ENCODE data around the gene LYSMD4. TPM values are rescaled to one million over a fixed set of nuclear protein-coding genes. Genes with fewer than 3 reads are reported as not detected.
"Not testable (repeated sequence)": the region's sequence is repeated elsewhere in the genome, so short reads cannot be mapped to it uniquely, and the experiment has no call there.

The LYSMD4 gene
- total RNA-seq, 1 experiment from 2014 or later = 11.6 TPM

DNA sequence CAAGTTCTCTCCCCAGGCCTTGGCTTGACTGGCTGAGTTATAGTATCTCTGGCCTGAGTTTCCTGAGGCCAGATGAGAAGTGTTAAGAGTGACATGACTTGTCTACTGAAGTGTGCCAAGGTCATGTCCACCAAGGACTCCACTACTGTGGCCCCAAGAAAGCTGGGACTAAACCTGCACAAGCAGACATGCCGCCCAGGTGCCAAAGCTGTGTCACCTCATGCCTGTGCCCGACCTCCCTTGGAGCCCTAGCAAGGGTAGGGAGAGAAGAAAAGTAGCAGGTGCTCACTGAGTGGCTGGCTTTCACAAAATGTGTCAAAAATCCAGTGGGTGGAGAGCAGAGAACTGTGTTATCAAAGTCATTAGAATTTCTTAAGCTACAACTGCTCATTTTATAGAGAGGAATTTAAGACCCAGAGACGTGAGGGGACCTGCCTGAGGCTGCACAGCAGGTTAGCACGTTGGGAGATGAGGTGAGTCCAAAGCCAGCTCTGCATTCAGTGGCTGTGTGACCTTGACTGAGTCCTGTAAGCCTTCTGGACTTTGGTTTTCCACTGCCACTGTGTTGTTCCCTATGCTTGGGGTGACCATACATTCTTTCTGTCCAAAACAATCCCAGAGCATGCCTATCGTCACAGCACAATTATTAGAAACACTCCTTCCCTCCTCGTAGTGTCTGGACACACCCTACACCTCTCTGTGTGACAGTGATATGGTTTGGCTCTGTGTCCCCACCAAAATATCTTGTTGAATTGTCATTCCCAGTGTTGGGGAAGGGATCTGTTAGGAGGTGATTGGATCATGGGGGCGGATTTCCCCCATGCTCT lies 5.0 kb upstream of the LYSMD4 start:
- Histone ChIP-seq H3K27me3 (replicated peaks) (no peaks in the 10 kb centered on the region), H3K4me3 (no peak overlapping the region), H3K9me3 (replicated peaks) (no peaks in the 10 kb centered on the region), H3K36me3 (0 out of 2 replicates have a peak, but pooled peaks cover under 1% of the 10 kb centered on the region), H3K4me1 (replicated peaks) (peaks cover 4% of the 10 kb centered on the region), H3K27ac (no peak overlapping the region)
- DNase-seq (ENCODE audit: low read depth in 1 of 2, low spot score in 2 of 2) = no peak

DNA sequence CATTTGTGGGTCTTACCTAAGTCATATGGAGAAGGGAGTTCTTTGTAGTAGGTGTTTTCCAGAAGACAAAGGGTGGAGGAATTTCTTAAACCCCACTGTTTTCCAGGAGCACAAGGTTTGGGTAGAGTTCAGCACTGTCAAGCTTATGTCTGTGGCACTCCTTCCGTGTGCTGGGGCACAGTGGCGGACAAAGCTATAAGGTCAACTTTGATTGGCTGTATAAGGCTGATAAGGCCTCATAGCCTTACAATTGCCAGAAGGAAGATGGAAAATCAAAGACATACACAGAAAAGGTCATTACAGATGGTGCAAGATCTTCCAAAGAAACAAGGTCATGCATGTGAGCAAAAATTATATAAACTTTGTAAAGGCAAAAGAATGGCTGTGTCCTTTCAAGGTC lies 3.5 kb upstream of the LYSMD4 start:
- H3K9me3 ChIP-seq (replicated peaks) = no peaks in the 10 kb centered on the region; the same call in 1 of the 2 replicates
- H3K4me1 ChIP-seq (replicated peaks) = peaks cover 7% of the 10 kb centered on the region
- no peak overlapping the region for H3K4me3 ChIP-seq
- H3K27ac ChIP-seq = no peak overlapping the region
- H3K36me3 ChIP-seq = peaks cover 4% of the 10 kb centered on the region
- H3K27me3 ChIP-seq (replicated peaks) = no peaks in the 10 kb centered on the region
- DNase-seq (ENCODE audit: low read depth in 1 of 2, low spot score in 2 of 2) = no peak

DNA sequence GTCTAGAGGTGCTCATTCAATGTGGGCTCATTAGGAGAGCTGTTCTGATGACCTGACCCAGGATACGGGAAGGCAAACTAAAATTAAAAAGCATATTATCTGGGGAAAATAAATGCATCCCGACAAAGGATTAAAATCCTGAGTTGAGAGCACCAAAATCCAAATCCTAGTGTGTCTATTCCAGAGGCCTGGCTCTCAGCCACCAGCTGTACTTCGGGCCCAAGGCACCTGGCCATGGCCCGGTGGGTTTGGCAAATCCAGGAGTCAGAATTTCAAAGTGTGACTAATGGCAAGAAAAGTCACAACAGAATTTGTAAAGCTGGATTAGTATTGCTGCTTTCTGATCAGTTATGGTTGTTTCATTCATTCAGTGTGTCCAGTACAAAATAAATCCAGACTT lies 2.6 kb upstream of the LYSMD4 start:
- no peak for DNase-seq (ENCODE audit: low read depth in 1 of 2, low spot score in 2 of 2)
- Histone ChIP-seq H3K27me3 (replicated peaks) (no peaks in the 10 kb centered on the region), H3K4me3 (no peak overlapping the region), H3K27ac (no peak overlapping the region), H3K4me1 (replicated peaks) (peaks cover 7% of the 10 kb centered on the region), H3K9me3 (replicated peaks) (no peaks in the 10 kb centered on the region; the same call in 1 of the 2 replicates), H3K36me3 (peaks cover 12% of the 10 kb centered on the region)

DNA sequence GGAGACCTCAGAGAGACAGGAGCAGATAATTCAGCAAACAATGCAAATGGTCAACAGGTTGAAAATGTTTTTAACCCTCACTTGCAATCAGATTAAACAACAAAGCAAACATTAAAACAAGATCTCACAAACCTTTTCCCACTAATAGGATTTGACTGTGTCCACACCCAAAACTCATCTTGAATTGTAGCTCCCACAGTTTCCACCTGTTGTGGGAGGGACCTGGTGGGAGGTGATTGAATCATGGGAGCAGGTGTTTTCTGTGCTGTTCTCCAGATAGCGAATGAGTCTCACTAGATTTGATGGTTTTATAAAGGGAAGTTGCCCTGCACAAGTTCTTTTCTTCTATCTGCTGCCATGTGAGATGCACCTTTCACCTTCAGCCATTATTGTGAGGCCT lies 1.3 kb upstream of the LYSMD4 start:
- Histone ChIP-seq H3K4me3 (no peak overlapping the region), H3K36me3 (peaks cover 19% of the 10 kb centered on the region), H3K4me1 (replicated peaks) (peaks cover 7% of the 10 kb centered on the region), H3K9me3 (replicated peaks) (no peaks in the 10 kb centered on the region; the same call in 1 of the 2 replicates), H3K27me3 (replicated peaks) (no peaks in the 10 kb centered on the region), H3K27ac (no peak overlapping the region)
- DNase-seq (ENCODE audit: low read depth in 1 of 2, low spot score in 2 of 2) = no peak

DNA sequence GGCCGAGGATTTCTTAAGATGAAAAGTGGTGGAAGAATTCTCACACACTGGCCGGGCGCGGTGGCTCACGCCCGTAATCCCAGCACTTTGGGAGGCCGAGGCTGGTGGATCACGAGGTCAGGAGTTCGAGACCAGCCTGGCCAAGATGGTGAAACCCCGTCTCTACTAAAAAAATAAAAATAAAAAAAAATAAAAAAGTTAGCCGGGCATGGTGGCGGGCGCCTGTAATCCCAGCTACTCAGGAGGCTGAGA lies 729 bp upstream of the LYSMD4 start:
- H3K36me3 ChIP-seq = peaks cover 22% of the 10 kb centered on the region
- H3K4me3 ChIP-seq = peak overlapping the region; percentile 97
- not testable (repeated sequence) for H3K4me1 ChIP-seq (replicated peaks); H3K27ac ChIP-seq; H3K27me3 ChIP-seq (replicated peaks); H3K9me3 ChIP-seq (replicated peaks); DNase-seq (ENCODE audit: low read depth in 1 of 2, low spot score in 2 of 2)

DNA sequence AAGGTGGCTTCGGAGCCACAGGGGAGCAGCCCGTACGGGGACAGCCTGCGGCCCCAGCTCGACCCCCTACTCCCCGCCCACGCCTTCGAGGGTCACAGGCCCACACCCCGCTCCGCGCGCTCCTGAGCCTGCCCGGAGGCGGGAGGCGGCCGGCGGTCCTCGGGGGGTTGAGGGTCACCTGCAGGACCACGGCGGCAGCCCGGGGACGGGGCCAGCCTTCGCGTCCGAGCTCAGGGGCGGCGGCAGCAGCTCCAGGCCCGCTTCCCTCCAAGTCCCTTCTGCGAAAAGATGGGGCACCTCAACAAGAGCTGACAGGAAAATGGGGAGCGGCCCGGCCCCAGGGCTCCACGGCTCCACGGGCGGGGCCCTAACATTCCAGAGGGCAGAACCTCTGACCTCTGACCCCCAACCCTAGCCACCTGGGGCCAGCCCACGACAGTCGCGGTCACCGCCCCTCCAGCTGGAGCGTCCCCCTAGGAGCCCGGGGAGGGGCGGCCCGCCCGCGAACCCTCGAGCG lies 428 bp downstream of the LYSMD4 start:
- H3K27ac ChIP-seq = peak overlapping the region; percentile 46
- peaks cover 7% of the 10 kb centered on the region for H3K4me1 ChIP-seq (replicated peaks)
- H3K36me3 ChIP-seq = peaks cover 33% of the 10 kb centered on the region
- DNase-seq (ENCODE audit: low read depth in 1 of 2, low spot score in 2 of 2) = no peak
- H3K27me3 ChIP-seq (replicated peaks) = no peaks in the 10 kb centered on the region
- H3K4me3 ChIP-seq = peak overlapping the region; percentile 97
- no peaks in the 10 kb centered on the region; the same call in 1 of the 2 replicates for H3K9me3 ChIP-seq (replicated peaks)

DNA sequence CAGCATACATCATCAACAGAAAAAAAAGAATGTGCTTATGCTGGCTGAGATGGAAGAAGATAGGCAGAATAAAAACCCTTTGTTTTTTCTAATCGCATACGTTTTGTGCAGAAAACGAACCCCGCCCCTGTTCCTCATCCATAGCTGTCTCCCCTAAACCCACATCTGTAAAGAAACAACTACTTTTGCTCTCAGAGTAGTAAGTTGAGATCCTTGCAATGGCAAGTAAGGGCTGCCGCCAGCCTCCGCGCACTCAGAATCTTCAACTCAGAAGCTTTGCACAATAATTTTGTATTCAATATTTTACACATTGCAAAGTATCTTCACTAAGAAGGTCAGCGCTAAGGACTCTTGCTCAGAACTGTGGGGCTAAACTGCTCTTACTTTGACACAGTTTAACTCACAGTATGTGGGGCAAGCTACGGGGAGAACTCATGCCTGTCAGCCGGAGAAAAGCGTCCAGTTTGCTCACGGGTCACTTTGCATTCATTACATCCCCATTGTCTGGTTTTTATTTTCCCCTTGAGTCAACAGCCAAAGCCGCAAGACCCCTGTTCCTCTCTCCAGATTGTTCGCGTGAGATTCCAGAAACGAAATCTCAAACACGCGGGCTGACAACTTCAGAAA lies 1.0 kb downstream of the LYSMD4 start:
- Histone ChIP-seq H3K36me3 (peaks cover 37% of the 10 kb centered on the region), H3K4me3 (peak overlapping the region; percentile 97), H3K4me1 (replicated peaks) (peaks cover 7% of the 10 kb centered on the region), H3K27ac (peak overlapping the region; percentile 46; the same call in 1 of the 2 replicates), H3K9me3 (replicated peaks) (no peaks in the 10 kb centered on the region; the same call in 1 of the 2 replicates), H3K27me3 (replicated peaks) (no peaks in the 10 kb centered on the region)
- DNase-seq (ENCODE audit: low read depth in 1 of 2, low spot score in 2 of 2) = peak in 1 of 2 experiments; percentile 35

DNA sequence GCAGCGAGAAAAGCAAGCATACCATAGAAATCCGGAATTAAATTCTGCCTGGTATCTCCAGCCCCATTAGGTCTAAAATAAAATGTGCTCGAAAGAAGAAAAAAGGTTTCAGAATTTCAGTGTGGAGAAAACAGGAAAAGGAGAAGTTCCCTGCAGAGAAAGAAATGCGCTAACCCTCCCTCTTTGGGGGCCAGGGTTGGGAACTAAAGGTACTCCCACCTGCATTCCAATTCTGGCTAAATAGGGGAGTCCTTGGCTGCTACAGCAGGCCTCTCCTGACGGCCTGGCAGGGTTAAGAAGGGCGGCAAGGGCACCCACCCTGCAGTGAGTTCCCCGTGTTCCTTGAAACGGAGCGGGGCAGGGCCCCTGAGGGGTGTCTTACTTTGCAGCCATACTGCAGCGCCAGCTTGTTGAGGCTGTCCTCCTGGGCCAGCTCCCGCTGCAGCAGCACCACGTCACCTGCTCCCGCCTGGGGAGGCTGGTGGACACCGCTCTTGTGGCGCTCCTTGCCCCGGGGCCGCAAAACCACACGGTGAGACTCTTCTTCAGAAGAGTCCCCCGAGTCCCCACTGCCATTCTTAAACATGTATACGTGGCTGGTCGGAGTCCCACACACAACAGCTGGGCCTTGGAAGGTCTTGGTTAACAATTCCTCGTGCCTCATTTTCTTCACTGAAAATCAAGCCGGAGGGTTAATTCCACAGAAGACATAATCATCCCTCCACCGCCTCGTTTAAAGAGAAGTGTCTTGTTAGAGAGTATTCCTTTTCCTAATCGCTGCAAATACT lies 1.7 kb downstream of the LYSMD4 start:
- H3K27ac ChIP-seq = no peak overlapping the region
- no peaks in the 10 kb centered on the region; the same call in 1 of the 2 replicates for H3K9me3 ChIP-seq (replicated peaks)
- DNase-seq (ENCODE audit: low read depth in 1 of 2, low spot score in 2 of 2) = no peak
- peaks cover 7% of the 10 kb centered on the region for H3K4me1 ChIP-seq (replicated peaks)
- no peaks in the 10 kb centered on the region for H3K27me3 ChIP-seq (replicated peaks)
- H3K36me3 ChIP-seq = peaks cover 37% of the 10 kb centered on the region
- no peak overlapping the region for H3K4me3 ChIP-seq

DNA sequence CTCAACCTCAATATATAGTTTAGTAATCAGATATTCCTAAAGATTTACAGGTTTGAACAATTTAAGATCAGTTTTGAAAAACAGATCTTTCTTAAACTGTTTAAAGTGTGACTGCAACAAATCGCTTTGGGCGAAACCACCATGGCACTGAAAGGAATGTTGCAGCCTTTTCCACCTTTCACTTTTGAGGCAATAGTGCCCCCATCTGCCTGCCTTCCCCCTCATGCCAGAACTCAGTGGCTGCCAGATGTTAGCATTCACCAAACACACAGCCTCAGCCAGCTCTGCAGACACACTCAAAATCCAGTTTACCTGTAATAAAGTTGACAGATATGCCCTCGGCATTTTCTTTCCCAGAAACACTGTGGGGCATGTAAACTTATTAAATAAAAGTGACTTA lies 3.3 kb downstream of the LYSMD4 start:
- no peak overlapping the region for H3K27ac ChIP-seq
- H3K4me3 ChIP-seq = no peak overlapping the region
- H3K9me3 ChIP-seq (replicated peaks) = no peaks in the 10 kb centered on the region; the same call in 1 of the 2 replicates
- peaks cover 37% of the 10 kb centered on the region for H3K36me3 ChIP-seq
- peaks cover 7% of the 10 kb centered on the region for H3K4me1 ChIP-seq (replicated peaks)
- no peaks in the 10 kb centered on the region for H3K27me3 ChIP-seq (replicated peaks)
- peak in 1 of 2 experiments; percentile 19 for DNase-seq (ENCODE audit: low read depth in 1 of 2, low spot score in 2 of 2)

DNA sequence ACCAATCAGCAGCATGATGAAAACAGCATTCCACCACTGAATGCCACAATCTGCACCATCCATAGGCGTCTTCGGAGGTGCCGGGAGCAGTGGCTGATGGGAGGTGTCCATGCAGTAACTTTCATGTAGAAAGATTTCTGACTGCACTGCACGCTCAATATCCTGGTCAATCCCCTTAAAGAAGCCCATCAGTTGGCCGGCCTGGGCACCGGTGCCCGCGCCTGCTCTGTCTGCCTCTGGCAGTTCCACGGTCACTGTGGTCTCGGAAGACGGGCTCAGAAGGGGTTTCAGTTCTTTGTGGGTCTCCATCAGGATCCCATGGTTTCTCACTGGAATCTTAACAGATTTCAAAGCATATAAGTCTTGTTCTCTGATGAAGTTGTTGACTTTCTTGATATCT lies 3.9 kb downstream of the LYSMD4 start:
- Histone ChIP-seq H3K36me3 (peaks cover 37% of the 10 kb centered on the region), H3K9me3 (replicated peaks) (no peaks in the 10 kb centered on the region; the same call in 1 of the 2 replicates), H3K4me1 (replicated peaks) (peaks cover 7% of the 10 kb centered on the region), H3K27me3 (replicated peaks) (no peaks in the 10 kb centered on the region), H3K4me3 (no peak overlapping the region), H3K27ac (no peak overlapping the region)
- DNase-seq (ENCODE audit: low read depth in 1 of 2, low spot score in 2 of 2) = no peak

DNA sequence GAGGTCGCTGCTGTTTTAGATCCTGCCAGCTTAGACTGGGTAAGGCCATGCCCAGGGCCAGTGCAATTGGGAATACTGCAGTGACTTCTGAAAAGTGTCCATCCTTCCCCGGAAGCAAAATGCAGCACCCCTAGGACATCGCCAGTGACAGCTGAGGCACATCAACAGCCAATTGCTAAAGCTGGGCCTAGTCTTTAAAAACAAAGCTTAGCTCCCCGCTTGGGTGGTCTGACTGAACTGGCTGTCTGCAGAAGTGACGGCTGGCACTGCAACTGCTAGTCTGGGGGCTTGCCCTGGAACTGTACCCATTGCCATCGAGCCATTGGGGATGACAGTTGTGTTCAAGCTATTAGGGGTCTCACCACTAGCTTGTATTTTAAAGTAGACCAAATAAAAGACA lies 4.3 kb downstream of the LYSMD4 start:
- no peak overlapping the region for H3K4me3 ChIP-seq
- H3K4me1 ChIP-seq (replicated peaks) = peaks cover 7% of the 10 kb centered on the region
- H3K9me3 ChIP-seq (replicated peaks) = no peaks in the 10 kb centered on the region; the same call in 1 of the 2 replicates
- no peak overlapping the region for H3K27ac ChIP-seq
- H3K36me3 ChIP-seq = peaks cover 37% of the 10 kb centered on the region
- H3K27me3 ChIP-seq (replicated peaks) = no peaks in the 10 kb centered on the region
- no peak for DNase-seq (ENCODE audit: low read depth in 1 of 2, low spot score in 2 of 2)

DNA sequence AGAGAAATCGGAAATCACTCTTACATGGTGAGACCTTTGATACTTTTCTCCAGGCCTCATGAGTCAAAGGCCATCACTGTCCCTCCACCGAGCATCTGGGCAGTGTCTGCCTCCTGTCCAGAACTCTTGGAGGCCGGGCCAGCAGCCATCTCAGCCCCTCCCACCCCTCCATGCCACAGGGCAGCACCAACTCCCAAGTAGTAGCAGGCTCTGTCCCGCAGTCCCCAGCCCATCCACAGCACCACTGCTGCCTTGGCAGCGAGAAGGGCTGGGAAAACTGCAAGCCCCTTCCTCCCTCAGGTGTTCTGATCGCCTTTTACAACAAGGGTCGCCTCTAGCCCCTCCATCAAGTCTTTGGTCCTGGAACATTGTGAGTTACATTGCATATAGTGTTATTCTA lies 5.5 kb downstream of the LYSMD4 start:
- no peak for DNase-seq (ENCODE audit: low read depth in 1 of 2, low spot score in 2 of 2)

DNA sequence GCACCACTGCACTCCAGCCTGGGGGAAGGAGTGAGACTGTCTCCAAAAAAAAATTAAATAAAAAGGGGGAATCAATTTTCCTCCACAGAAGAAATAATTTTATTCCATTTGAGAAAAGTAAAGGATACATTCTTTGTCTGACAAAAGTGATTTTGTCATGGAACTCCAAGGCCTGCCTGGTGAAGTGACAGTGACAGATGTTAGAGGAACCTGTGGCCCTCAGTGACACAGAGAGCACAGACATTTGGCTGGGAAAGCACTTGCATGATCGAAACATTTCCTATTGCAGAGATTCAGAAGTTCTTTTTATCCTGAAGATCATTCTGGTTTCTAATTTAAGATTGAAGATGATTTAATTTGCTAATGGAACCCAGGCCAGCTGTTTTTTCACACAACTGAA lies 5.9 kb downstream of the LYSMD4 start:
- H3K9me3 ChIP-seq (replicated peaks) = no peaks in the 10 kb centered on the region
- no peak for DNase-seq (ENCODE audit: low read depth in 1 of 2, low spot score in 2 of 2)
- no peaks in the 10 kb centered on the region for H3K27me3 ChIP-seq (replicated peaks)
- no peak overlapping the region for H3K27ac ChIP-seq
- no peak overlapping the region for H3K4me3 ChIP-seq
- H3K4me1 ChIP-seq (replicated peaks) = no peaks in the 10 kb centered on the region
- peaks cover 33% of the 10 kb centered on the region for H3K36me3 ChIP-seq

More for the DNA sequence above, 5.5 kb downstream of the LYSMD4 start:
- Histone ChIP-seq H3K27me3 (replicated peaks) (no peaks in the 10 kb centered on the region), H3K4me1 (replicated peaks) (0 out of 2 replicates have a peak, but pooled peaks cover 2% of the 10 kb centered on the region), H3K4me3 (no peak overlapping the region), H3K27ac (no peak overlapping the region), H3K36me3 (peaks cover 33% of the 10 kb centered on the region), H3K9me3 (replicated peaks) (no peaks in the 10 kb centered on the region; the same call in 1 of the 2 replicates)

Data from SJSA1 (cell line).